HCT116 (cell line): ENCODE data around the gene ARRDC2. TPM values are rescaled to one million over a fixed set of nuclear protein-coding genes. Genes with fewer than 3 reads are reported as not detected.

Source experiments
- ATAC-seq: fragments of 200-7000 bp; cut with Tn5 transposase; 2 replicates; pipeline ENCODE4 v1.9.1; 2020; ENCODE audit warnings: mild to moderate bottlenecking, moderate library complexity
- BruUV-seq: library from RNA; stranded (reverse); fragments of 400-500 nt; replicated peaks from 2 replicates; lab custom pipeline; 2021; lab: Mats Ljungman, UMichigan
- CTCF ChIA-PET: fragments of 300-600 bp; sonication (Branson Sonifier 250); formaldehyde crosslinking; loops from one replicate; lab custom pipeline; 2021; ENCODE audit warnings: antibody characterized with exemption; lab: Charles Lee
- POLR2A ChIA-PET: fragments of 300-600, 350-600 bp; sonication (Branson Sonifier 250); formaldehyde crosslinking; loops from one replicate; lab custom pipeline; 2021; ENCODE audit warnings: antibody characterized with exemption; lab: Charles Lee
- RAD21 ChIA-PET, 2 experiments: fragments of 300-600 bp; sonication (Branson Sonifier 250); formaldehyde crosslinking; loops; one replicate each; lab custom pipeline; 2023; ENCODE audit warnings: low total read pairs in 2 of 2; ENCODE audit not compliant: uncharacterized antibody in 2 of 2, unreplicated experiment in 2 of 2, low non-redundant PET in 1 of 2; lab: Charles Lee
- DNase-seq: peaks from one replicate; pipeline ENCODE4 v3.0.0-alpha.2; 2010; ENCODE audit warnings: low read depth, low spot score
- H2AFZ ChIP-seq: fragments of 200-600 bp; shearing (Covaris generic), sonication (generic); 2 replicates; pipeline ENCODE4 v1.6.1; 2017; ENCODE audit warnings: low read depth, mixed run types, mixed read lengths, antibody characterized with exemption, low read length; ENCODE audit not compliant: poor library complexity, severe bottlenecking
- H3K27ac ChIP-seq: 2 replicates; pipeline ENCODE4 v1.5.1; 2012; ENCODE audit warnings: low read depth, low read length
- H3K27me3 ChIP-seq: fragments of 200-600 bp; sonication (generic); 2 replicates; pipeline ENCODE4 v1.6.1; 2016; ENCODE audit warnings: mixed run types, low read length, mixed read lengths; ENCODE audit not compliant: insufficient read depth
- H3K36me3 ChIP-seq, 2 experiments: fragments of 200-500 bp in 1 of 2; fragments of 200-600 bp in 1 of 2; sonication (Bioruptor generic) in 1 of 2; sonication (generic) in 1 of 2; 2 replicates each; pipeline versions ENCODE4 v1.5.1 to v1.6.1; 2014 to 2016; ENCODE audit warnings: low read length in 2 of 2, inconsistent platforms in 1 of 2, mixed read lengths in 1 of 2, mixed run types in 1 of 2; ENCODE audit not compliant: insufficient read depth in 2 of 2, control insufficient read depth in 1 of 2
- H3K4me1 ChIP-seq, 2 experiments: fragments of 200-600 bp in 1 of 2; sonication (generic) in 1 of 2; 2 replicates each; pipeline versions ENCODE4 v1.5.1 to v1.6.1; 2012 to 2017; ENCODE audit warnings: low read length in 2 of 2, inconsistent platforms in 1 of 2, mild to moderate bottlenecking in 1 of 2, mixed read lengths in 1 of 2, mixed run types in 1 of 2, moderate library complexity in 1 of 2; ENCODE audit not compliant: insufficient read depth in 2 of 2, control insufficient read depth in 1 of 2
- H3K4me2 ChIP-seq: fragments of 200-600 bp; sonication (generic); 2 replicates; pipeline ENCODE4 v1.6.1; 2017; ENCODE audit warnings: mixed run types, low read length, mixed read lengths
- H3K4me3 ChIP-seq, 2 experiments: fragments of 200-600 bp in 1 of 2; sonication (generic) in 1 of 2; replicated peaks in 1 of 2; 2 replicates each; pipeline ENCODE4 v1.5.1; 2011 to 2016; ENCODE audit warnings: low read length in 2 of 2, control low read depth in 1 of 2, low read depth in 1 of 2, mild to moderate bottlenecking in 1 of 2, mixed read lengths in 1 of 2, mixed run types in 1 of 2
- H3K79me2 ChIP-seq: fragments of 200-600 bp; sonication (generic); 2 replicates; pipeline ENCODE4 v1.6.1; 2017; ENCODE audit warnings: mild to moderate bottlenecking, mixed run types, low read length, moderate library complexity, mixed read lengths; ENCODE audit not compliant: insufficient read depth
- H3K9ac ChIP-seq: fragments of 200-600 bp; sonication (generic); 2 replicates; pipeline ENCODE4 v1.6.1; 2016; ENCODE audit warnings: low read length, mixed read lengths
- H3K9me2 ChIP-seq: fragments of 200-600 bp; sonication (generic), shearing (Covaris generic); 2 replicates; pipeline ENCODE4 v1.6.1; 2017; ENCODE audit warnings: mixed run types, mild to moderate bottlenecking, moderate library complexity; ENCODE audit not compliant: insufficient read depth
- H3K9me3 ChIP-seq, 2 experiments: fragments of 200-500 bp in 1 of 2; fragments of 200-600 bp in 1 of 2; sonication (Bioruptor generic) in 1 of 2; sonication (generic) in 1 of 2; 2 replicates each; pipeline ENCODE4 v1.6.1; 2014 to 2017; ENCODE audit warnings: low read length in 2 of 2, mixed read lengths in 2 of 2, inconsistent platforms in 1 of 2, low read depth in 1 of 2, mild to moderate bottlenecking in 1 of 2, mixed run types in 1 of 2, moderate library complexity in 1 of 2; ENCODE audit not compliant: control insufficient read depth in 1 of 2, insufficient read depth in 1 of 2
- H4K20me1 ChIP-seq: fragments of 200-600 bp; sonication (generic), shearing (Covaris generic); 2 replicates; pipeline ENCODE4 v1.6.1; 2017; ENCODE audit warnings: mixed run types, mild to moderate bottlenecking, moderate library complexity; ENCODE audit not compliant: insufficient read depth
- CBX3 ChIP-seq: IDR thresholded peaks from 2 replicates; pipeline ENCODE4 v1.6.1; 2012; ENCODE audit warnings: low read depth
- EGR1 ChIP-seq: IDR thresholded peaks from 2 replicates; pipeline ENCODE4 v1.6.1; 2012; ENCODE audit warnings: low read depth
- EZH2phosphoT487 ChIP-seq: fragments of 200-600 bp; IDR thresholded peaks from 2 replicates; pipeline ENCODE4 v1.6.1; 2018; ENCODE audit warnings: antibody characterized with exemption, borderline replicate concordance
- FOSL1 ChIP-seq: IDR thresholded peaks from 2 replicates; pipeline ENCODE4 v1.6.1; 2012; ENCODE audit warnings: low read depth
- JUND ChIP-seq: IDR thresholded peaks from 2 replicates; pipeline ENCODE4 v1.6.1; 2012
- POLR2A ChIP-seq: IDR thresholded peaks from 2 replicates; pipeline ENCODE4 v1.7.0; 2011; ENCODE audit warnings: borderline replicate concordance; ENCODE audit not compliant: insufficient read depth, insufficient read length; ENCODE audit errors: extremely low read depth
- POLR2AphosphoS5 ChIP-seq: IDR thresholded peaks from 2 replicates; pipeline ENCODE4 v1.6.1; 2011; ENCODE audit warnings: mild to moderate bottlenecking, low read depth, low read length, moderate library complexity
- RAD21 ChIP-seq: IDR thresholded peaks from 2 replicates; pipeline ENCODE4 v1.6.1; 2012; ENCODE audit warnings: low read depth, mild to moderate bottlenecking
- SRF ChIP-seq: IDR thresholded peaks from 2 replicates; pipeline ENCODE4 v1.6.1; 2012; ENCODE audit warnings: low read depth
- TCF7L2 ChIP-seq: IDR thresholded peaks from 2 replicates; pipeline ENCODE4 v1.7.0; 2011; ENCODE audit warnings: borderline replicate concordance, inconsistent platforms; ENCODE audit not compliant: insufficient read depth, insufficient read length; ENCODE audit errors: extremely low read depth
- ZNF274 ChIP-seq: fragments of 200-500 bp; sonication (Bioruptor generic); IDR thresholded peaks from 2 replicates; pipeline ENCODE4 v1.6.1; 2014; ENCODE audit warnings: mild to moderate bottlenecking, low read depth, low read length, inconsistent platforms
- intact Hi-C: fragments of 100-400 bp; cut with micrococcal nuclease; formaldehyde crosslinking; loops from 2 replicates; pipeline ENCODE4 v1.10.0; 2022
- total RNA-seq: library from RNA; stranded (reverse); gene quantifications from one replicate; pipeline ENCODE4 v1.2.1, GENCODE V29; 2021; ENCODE audit not compliant: unreplicated experiment
- TF ChIP-seq, protein P1 (sequence below): IDR thresholded peaks from 2 replicates; pipeline ENCODE4 v1.6.1; 2012
- TF ChIP-seq, protein P2 (sequence below): IDR thresholded peaks from 2 replicates; pipeline ENCODE4 v1.6.1; 2012
- TF ChIP-seq, protein P3 (sequence below): IDR thresholded peaks from 2 replicates; pipeline ENCODE4 v1.6.1; 2012; ENCODE audit warnings: low read depth
- TF ChIP-seq, protein P4 (sequence below): IDR thresholded peaks from 2 replicates; pipeline ENCODE4 v1.6.1; 2011; ENCODE audit warnings: mild to moderate bottlenecking, low read length, moderate library complexity; ENCODE audit not compliant: insufficient replicate concordance; ENCODE audit errors: extremely low read depth

ARRDC2 gene
- total RNA-seq, 1 experiment from 2014 or later: 36.5 TPM

DNA sequence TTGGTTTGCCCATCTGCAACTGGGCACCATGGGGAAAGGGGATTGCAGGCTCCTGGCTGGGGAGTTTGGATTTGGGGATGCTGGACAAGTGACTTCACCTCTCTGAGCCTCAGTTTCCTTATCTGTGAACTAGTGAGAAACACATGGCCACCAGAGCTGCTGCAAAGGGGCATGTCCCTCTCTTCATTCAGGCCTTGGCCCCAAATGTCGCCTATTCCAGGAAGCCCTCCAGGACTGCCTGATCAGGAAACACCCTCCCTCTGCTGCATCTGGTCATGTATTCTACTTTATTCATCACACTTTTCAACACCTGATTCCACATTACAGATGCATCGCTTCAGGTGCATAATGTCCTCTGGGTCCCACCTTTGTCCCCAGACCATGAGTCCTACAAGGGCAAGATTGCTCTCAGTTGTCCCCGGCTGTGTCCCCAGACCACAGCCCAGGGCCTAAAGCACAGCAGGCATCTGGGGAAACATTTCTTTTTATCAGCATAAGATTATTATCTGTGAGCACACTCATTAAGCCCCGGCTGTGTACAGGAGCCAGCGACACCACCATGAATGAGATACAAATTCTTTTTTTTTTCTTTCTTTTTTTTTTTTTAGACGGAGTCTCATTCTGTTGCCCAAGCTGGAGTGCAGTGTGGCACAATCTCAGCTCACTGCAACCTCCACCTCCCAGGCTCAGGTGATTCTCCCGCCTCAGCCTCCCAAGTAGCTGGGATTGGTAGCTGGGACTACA, 37.5 kb downstream of the ARRDC2 start:
- Histone ChIP-seq H3K27me3 (no peaks in the 10 kb centered on the region), H3K36me3 (no peaks in the 10 kb centered on the region), H3K4me2 (peak overlapping the region; percentile 76), H2AFZ (peak overlapping the region; percentile 93), H3K9me3 (no peaks in the 10 kb centered on the region; a peak in 1 of 4 replicates), H3K9me2 (no peaks in the 10 kb centered on the region), H3K9ac (peak overlapping the region; percentile 33; the same call in 1 of the 2 replicates), H4K20me1 (no peaks in the 10 kb centered on the region), H3K4me1 (peaks cover 14 to 20% of the 10 kb centered on the region in 2 experiments), H3K79me2 (no peaks in the 10 kb centered on the region), H3K27ac (peak overlapping the region; percentile 49), H3K4me3 (peak overlapping the region in 1 of 2 experiments; percentile 28; a peak in 1 of 4 replicates)
- CTCF ChIA-PET: no interaction called here
- no peak for TF ChIP-seq JUND
- TF ChIP-seq, protein P1, sequence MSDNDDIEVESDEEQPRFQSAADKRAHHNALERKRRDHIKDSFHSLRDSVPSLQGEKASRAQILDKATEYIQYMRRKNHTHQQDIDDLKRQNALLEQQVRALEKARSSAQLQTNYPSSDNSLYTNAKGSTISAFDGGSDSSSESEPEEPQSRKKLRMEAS: no peak
- no peak for TF ChIP-seq RAD21
- TF ChIP-seq TCF7L2: no peak
- no peak for TF ChIP-seq EZH2phosphoT487
- TF ChIP-seq POLR2A: no peak
- no peak for TF ChIP-seq FOSL1
- TF ChIP-seq POLR2AphosphoS5: no peak
- TF ChIP-seq, protein P2, sequence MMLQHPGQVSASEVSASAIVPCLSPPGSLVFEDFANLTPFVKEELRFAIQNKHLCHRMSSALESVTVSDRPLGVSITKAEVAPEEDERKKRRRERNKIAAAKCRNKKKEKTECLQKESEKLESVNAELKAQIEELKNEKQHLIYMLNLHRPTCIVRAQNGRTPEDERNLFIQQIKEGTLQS: no peak
- no peak for TF ChIP-seq SRF
- TF ChIP-seq EGR1: no peak
- no peak for TF ChIP-seq CBX3
- TF ChIP-seq, protein P3, sequence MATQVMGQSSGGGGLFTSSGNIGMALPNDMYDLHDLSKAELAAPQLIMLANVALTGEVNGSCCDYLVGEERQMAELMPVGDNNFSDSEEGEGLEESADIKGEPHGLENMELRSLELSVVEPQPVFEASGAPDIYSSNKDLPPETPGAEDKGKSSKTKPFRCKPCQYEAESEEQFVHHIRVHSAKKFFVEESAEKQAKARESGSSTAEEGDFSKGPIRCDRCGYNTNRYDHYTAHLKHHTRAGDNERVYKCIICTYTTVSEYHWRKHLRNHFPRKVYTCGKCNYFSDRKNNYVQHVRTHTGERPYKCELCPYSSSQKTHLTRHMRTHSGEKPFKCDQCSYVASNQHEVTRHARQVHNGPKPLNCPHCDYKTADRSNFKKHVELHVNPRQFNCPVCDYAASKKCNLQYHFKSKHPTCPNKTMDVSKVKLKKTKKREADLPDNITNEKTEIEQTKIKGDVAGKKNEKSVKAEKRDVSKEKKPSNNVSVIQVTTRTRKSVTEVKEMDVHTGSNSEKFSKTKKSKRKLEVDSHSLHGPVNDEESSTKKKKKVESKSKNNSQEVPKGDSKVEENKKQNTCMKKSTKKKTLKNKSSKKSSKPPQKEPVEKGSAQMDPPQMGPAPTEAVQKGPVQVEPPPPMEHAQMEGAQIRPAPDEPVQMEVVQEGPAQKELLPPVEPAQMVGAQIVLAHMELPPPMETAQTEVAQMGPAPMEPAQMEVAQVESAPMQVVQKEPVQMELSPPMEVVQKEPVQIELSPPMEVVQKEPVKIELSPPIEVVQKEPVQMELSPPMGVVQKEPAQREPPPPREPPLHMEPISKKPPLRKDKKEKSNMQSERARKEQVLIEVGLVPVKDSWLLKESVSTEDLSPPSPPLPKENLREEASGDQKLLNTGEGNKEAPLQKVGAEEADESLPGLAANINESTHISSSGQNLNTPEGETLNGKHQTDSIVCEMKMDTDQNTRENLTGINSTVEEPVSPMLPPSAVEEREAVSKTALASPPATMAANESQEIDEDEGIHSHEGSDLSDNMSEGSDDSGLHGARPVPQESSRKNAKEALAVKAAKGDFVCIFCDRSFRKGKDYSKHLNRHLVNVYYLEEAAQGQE: no peak
- no peak for TF ChIP-seq ZNF274
- TF ChIP-seq, protein P4, sequence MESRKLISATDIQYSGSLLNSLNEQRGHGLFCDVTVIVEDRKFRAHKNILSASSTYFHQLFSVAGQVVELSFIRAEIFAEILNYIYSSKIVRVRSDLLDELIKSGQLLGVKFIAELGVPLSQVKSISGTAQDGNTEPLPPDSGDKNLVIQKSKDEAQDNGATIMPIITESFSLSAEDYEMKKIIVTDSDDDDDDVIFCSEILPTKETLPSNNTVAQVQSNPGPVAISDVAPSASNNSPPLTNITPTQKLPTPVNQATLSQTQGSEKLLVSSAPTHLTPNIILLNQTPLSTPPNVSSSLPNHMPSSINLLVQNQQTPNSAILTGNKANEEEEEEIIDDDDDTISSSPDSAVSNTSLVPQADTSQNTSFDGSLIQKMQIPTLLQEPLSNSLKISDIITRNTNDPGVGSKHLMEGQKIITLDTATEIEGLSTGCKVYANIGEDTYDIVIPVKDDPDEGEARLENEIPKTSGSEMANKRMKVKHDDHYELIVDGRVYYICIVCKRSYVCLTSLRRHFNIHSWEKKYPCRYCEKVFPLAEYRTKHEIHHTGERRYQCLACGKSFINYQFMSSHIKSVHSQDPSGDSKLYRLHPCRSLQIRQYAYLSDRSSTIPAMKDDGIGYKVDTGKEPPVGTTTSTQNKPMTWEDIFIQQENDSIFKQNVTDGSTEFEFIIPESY: no peak
- ATAC-seq: peak; percentile 8
- intact Hi-C loops: no loop called here
- no TSS peak for BruUV-seq
- POLR2A ChIA-PET: interaction anchor here (0.6 kb wide), 1 partner anchor 538 kb away, joined by 3 read pairs; no protein-coding TSS in a partner anchor
- RAD21 ChIA-PET: no interaction called here
- no peak for DNase-seq
